ENCODE data around the gene LCORL. TPM values are rescaled to one million over a fixed set of nuclear protein-coding genes. Genes with fewer than 3 reads are reported as not detected.

Gene LCORL
- total and polyA plus RNA-seq, 2 of the 4 experiments (the other 2 are of a cell fraction) = 2.1 to 5.0 TPM

DNA sequence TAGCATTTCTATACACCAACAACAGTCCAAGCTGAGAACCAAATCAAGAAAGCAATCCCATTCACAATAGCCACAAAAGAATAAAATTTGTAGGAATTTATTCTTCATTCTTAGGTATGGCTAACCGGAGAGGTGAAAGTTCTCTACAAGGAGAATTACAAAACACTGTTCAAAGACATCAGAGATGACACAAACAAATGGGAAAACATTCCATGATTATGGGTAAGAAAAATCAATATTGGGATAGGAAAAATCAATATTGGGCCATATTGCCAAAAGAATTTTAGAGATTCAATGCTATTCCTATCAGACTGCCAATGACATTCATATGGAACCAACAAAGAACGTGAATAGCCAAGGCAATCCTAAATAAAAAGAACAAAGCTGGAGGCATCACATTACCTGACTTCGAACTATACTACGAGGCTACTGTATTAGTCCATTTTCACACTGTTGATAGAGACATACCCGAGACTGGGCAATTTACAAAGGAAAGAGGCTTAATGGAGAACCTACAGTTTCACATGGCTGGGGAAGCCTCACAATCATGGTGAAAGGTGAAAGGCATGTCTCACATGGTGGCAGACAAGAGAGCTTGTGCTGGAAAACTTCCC is 161.7 kb downstream of the LCORL start:
- WGBS, 2 experiments (ENCODE audit: extremely low coverage in 2 of 2, insufficient read length in 1 of 2) = 100% methylated on average over 1 of the region's 5 CpGs; no CpG with 5 or more reads in 1 of the 2 experiments
- Histone ChIP-seq H3K27ac (ENCODE audit: insufficient read depth, low read length) (no peak overlapping the region), H3K9me1 (ENCODE audit: insufficient read depth, low read length) (no peaks in the 10 kb centered on the region), H3K36me3 (ENCODE audit: control insufficient read depth, insufficient read depth, low read length) (no peaks in the 10 kb centered on the region), H2BK15ac (ENCODE audit: low read depth, low read length) (no peak overlapping the region), H3K18ac (ENCODE audit: low read depth, low read length) (no peak overlapping the region), H2AK5ac (ENCODE audit: low read depth, low read length) (no peak overlapping the region), H2BK120ac (ENCODE audit: low read depth, low read length) (no peak overlapping the region), H4K91ac (ENCODE audit: insufficient read depth, low read depth, low read length) (no peak overlapping the region), H2AK9ac (replicated peaks; ENCODE audit: low read depth, low read length, poor library complexity) (no peak overlapping the region), H3K9me3 (ENCODE audit: control insufficient read depth, insufficient read depth, low read length) (no peaks in the 10 kb centered on the region), H4K20me1 (ENCODE audit: insufficient read depth, low read length) (no peaks in the 10 kb centered on the region), H4K8ac (ENCODE audit: low read depth in 2 of 2, low read length in 2 of 2) (no peak overlapping the region), H3K79me1 (ENCODE audit: low read depth in 1 of 2, low read length in 2 of 2) (no peaks in the 10 kb centered on the region; a peak in 1 of 4 replicates), H2BK5ac (ENCODE audit: low read depth, low read length, poor library complexity, severe bottlenecking) (no peak overlapping the region), H3K9ac (ENCODE audit: low read depth, low read length) (no peak overlapping the region), H3K14ac (replicated peaks; ENCODE audit: low read depth, low read length) (no peak overlapping the region), H3K4me1 (ENCODE audit: control insufficient read depth, insufficient read depth, low read length) (no peaks in the 10 kb centered on the region), H4K5ac (ENCODE audit: low read depth, low read length) (no peak overlapping the region), H3K27me3 (ENCODE audit: control insufficient read depth, insufficient read depth, low read length) (no peaks in the 10 kb centered on the region), H3K4me2 (ENCODE audit: low read depth, low read length) (no peak overlapping the region), H3K4me3 (ENCODE audit: insufficient read depth, low read depth, low read length) (no peak overlapping the region), H2BK20ac (ENCODE audit: low read depth, low read length) (no peak overlapping the region), H2AFZ (replicated peaks; ENCODE audit: low read length, poor library complexity) (no peak overlapping the region), H3K56ac (ENCODE audit: extremely low read depth, insufficient read depth, low read length) (no peak overlapping the region), H3K23ac (ENCODE audit: low read depth, low read length) (no peak overlapping the region), H3K4ac (ENCODE audit: low read depth, low read length) (no peak overlapping the region)
- in situ Hi-C loops (cut with MboI; ENCODE audit: low sequenced_read_pairs) (no loop called here), intact Hi-C loops (cut with micrococcal nuclease) (no loop called here), dilution Hi-C loops (cut with HindIII; ENCODE audit: low sequenced_read_pairs, unreplicated experiment) (no loop called here)
- BruUV-seq (replicated peaks) = no TSS peak
- ChIA-PET POLR2A (ENCODE audit: unreplicated experiment) (no interaction called here), CTCF (no interaction called here)
- ATAC-seq (ENCODE audit: low read depth) = no peak
- DNase-seq = no peak
- TF ChIP-seq CEBPB (IDR thresholded peaks at IDR 0.05; ENCODE audit: low read depth, low read length) = no peak
- no peak for TF ChIP-seq NFE2L2 (IDR thresholded peaks at IDR 0.05; ENCODE audit: low read depth, low read length)
- no peak for TF ChIP-seq BHLHE40 (IDR thresholded peaks at IDR 0.05; ENCODE audit: low read depth, low read length)
- TF ChIP-seq CHD1 (IDR thresholded peaks at IDR 0.05; ENCODE audit: low read depth, low read length) = no peak
- TF ChIP-seq, protein P1, sequence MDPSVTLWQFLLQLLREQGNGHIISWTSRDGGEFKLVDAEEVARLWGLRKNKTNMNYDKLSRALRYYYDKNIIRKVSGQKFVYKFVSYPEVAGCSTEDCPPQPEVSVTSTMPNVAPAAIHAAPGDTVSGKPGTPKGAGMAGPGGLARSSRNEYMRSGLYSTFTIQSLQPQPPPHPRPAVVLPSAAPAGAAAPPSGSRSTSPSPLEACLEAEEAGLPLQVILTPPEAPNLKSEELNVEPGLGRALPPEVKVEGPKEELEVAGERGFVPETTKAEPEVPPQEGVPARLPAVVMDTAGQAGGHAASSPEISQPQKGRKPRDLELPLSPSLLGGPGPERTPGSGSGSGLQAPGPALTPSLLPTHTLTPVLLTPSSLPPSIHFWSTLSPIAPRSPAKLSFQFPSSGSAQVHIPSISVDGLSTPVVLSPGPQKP (IDR thresholded peaks at IDR 0.05; ENCODE audit: borderline replicate concordance, low read depth, low read length) = no peak
- TF ChIP-seq, protein P2, sequence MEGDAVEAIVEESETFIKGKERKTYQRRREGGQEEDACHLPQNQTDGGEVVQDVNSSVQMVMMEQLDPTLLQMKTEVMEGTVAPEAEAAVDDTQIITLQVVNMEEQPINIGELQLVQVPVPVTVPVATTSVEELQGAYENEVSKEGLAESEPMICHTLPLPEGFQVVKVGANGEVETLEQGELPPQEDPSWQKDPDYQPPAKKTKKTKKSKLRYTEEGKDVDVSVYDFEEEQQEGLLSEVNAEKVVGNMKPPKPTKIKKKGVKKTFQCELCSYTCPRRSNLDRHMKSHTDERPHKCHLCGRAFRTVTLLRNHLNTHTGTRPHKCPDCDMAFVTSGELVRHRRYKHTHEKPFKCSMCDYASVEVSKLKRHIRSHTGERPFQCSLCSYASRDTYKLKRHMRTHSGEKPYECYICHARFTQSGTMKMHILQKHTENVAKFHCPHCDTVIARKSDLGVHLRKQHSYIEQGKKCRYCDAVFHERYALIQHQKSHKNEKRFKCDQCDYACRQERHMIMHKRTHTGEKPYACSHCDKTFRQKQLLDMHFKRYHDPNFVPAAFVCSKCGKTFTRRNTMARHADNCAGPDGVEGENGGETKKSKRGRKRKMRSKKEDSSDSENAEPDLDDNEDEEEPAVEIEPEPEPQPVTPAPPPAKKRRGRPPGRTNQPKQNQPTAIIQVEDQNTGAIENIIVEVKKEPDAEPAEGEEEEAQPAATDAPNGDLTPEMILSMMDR (conservative IDR thresholded peaks at IDR 0.05; ENCODE audit: low read depth, low read length) = no peak
- TF ChIP-seq, protein P3, sequence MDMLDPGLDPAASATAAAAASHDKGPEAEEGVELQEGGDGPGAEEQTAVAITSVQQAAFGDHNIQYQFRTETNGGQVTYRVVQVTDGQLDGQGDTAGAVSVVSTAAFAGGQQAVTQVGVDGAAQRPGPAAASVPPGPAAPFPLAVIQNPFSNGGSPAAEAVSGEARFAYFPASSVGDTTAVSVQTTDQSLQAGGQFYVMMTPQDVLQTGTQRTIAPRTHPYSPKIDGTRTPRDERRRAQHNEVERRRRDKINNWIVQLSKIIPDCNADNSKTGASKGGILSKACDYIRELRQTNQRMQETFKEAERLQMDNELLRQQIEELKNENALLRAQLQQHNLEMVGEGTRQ (IDR thresholded peaks at IDR 0.05; ENCODE audit: low read depth, low read length) = no peak
- TF ChIP-seq MAZ (IDR thresholded peaks at IDR 0.05; ENCODE audit: borderline replicate concordance, low read depth, low read length) = no peak
- TF ChIP-seq SMC3 (IDR thresholded peaks at IDR 0.05; ENCODE audit: low read depth, low read length) = no peak
- no peak for TF ChIP-seq POLR2A (IDR thresholded peaks at IDR 0.05; ENCODE audit: low read depth, low read length)
- no peak for TF ChIP-seq FOS (IDR thresholded peaks at IDR 0.05; ENCODE audit: low read depth, low read length)
- TF ChIP-seq RCOR1 (IDR thresholded peaks at IDR 0.05; ENCODE audit: insufficient replicate concordance, low read length) = no peak
- TF ChIP-seq RAD21 (IDR thresholded peaks at IDR 0.05; ENCODE audit: low read length) = no peak
- TF ChIP-seq RFX5 (IDR thresholded peaks at IDR 0.05; ENCODE audit: low read depth, low read length) = no peak
- TF ChIP-seq MAFK (IDR thresholded peaks at IDR 0.05; ENCODE audit: low read depth, low read length) = no peak
